DMS114 treated with DMSO at 0.1 percent for 48 hours (cell line): ENCODE results near the gene RFLNA.

Experiments
- DNase-seq: peaks from one replicate; lab custom pipeline; 2025; ENCODE audit not compliant: unreplicated experiment; lab: John Stamatoyannopoulos, UW

The RFLNA gene

GRCh38 chr12:124294780-124295341 lies at the start of gene RFLNA:
Gene RFLNA (plus strand): TSS chr12:124295093. CDS start chr12:124295430, 337 bp downstream.
- no peak for DNase-seq

- DNase-seq = no peak
Observed at GRCh38 chr12:124247331-124247730, 47.6 kb upstream of the RFLNA start.

- no peak for DNase-seq
Observed at GRCh38 chr12:124248941-124249825, 45.7 kb upstream of the RFLNA start.

GRCh38 chr12:124251186-124251585 lies 43.7 kb upstream of the RFLNA start:
- DNase-seq = no peak

GRCh38 chr12:124252964-124253363 lies 41.9 kb upstream of the RFLNA start:
- DNase-seq = no peak

GRCh38 chr12:124254126-124254525 lies 40.8 kb upstream of the RFLNA start:
- no peak for DNase-seq

- no peak for DNase-seq
Observed at GRCh38 chr12:124259154-124260066, 35.5 kb upstream of the RFLNA start.

GRCh38 chr12:124261885-124262284 lies 33.0 kb upstream of the RFLNA start:
- no peak for DNase-seq

- no peak for DNase-seq
Observed at GRCh38 chr12:124264089-124264795, 30.7 kb upstream of the RFLNA start.

GRCh38 chr12:124264879-124265278 lies 30.0 kb upstream of the RFLNA start:
- DNase-seq = no peak

GRCh38 chr12:124267205-124267778 lies 27.6 kb upstream of the RFLNA start:
- DNase-seq = no peak

- no peak for DNase-seq
Observed at GRCh38 chr12:124270671-124271070, 24.2 kb upstream of the RFLNA start.

GRCh38 chr12:124273630-124274029 lies 21.3 kb upstream of the RFLNA start:
- no peak for DNase-seq

GRCh38 chr12:124276337-124276736 lies 18.6 kb upstream of the RFLNA start:
- DNase-seq = no peak

GRCh38 chr12:124277394-124278241 lies 17.3 kb upstream of the RFLNA start:
- DNase-seq = no peak

- no peak for DNase-seq
Observed at GRCh38 chr12:124278389-124279101, 16.3 kb upstream of the RFLNA start.

- no peak for DNase-seq
Observed at GRCh38 chr12:124279315-124279714, 15.6 kb upstream of the RFLNA start.

GRCh38 chr12:124279846-124280360 lies 15.0 kb upstream of the RFLNA start:
- no peak for DNase-seq

- DNase-seq = no peak
Observed at GRCh38 chr12:124281309-124281708, 13.6 kb upstream of the RFLNA start.
